GM21529 (cell line): ENCODE data around the gene HLA-DRA.

ENCODE experiments used
- ATAC-seq: cut with Tn5 transposase; IDR thresholded peaks from one replicate; pipeline ENCODE4 v1.9.1; 2021; ENCODE audit not compliant: unreplicated experiment

Gene HLA-DRA

DNA sequence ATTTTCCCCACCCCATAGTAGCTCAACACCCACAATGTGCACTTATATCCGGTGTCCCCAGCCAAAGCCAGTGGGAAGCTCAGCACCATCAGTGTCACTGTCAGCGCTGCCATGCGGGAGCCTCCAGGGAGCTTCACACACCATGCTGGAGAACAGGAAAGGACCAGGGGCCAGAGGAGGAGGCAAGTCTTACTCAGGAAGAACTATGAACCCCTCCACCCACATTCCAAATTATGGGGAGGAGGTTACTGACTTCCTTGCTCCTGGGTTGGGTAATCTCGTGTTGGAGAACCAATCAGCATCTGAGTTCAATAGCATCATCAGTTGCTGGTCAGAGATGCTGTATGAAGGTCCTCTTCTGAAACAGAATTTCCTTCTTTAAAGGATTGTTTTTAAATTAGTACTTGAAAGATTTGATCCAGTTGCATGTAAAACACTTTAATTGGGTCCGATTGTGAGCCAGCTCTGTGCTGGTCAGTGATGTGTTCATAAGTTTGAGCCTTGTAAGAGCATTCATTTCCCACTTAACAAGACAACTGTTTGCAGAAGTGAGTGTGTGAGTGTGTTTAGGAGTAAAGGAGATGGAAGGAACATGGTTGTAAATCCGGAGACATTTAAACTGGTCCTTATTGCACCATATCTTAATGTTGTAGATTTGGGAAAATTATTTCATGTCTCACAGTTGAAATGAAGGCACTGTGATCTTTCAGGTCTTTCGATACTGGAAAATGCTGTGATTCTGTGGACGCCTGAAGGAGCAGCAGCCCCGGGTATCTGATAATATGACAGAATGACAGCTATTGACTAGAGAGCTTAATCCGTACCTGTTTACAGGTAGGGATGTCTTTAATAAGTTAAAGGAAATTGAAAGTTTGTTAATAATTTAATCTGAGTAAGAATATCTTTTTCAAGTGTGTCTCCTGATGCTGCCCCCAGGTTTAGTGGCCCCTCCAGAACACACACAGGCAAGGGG is 34.0 kb downstream of the HLA-DRA start:
- ATAC-seq = peak; percentile 97

DNA sequence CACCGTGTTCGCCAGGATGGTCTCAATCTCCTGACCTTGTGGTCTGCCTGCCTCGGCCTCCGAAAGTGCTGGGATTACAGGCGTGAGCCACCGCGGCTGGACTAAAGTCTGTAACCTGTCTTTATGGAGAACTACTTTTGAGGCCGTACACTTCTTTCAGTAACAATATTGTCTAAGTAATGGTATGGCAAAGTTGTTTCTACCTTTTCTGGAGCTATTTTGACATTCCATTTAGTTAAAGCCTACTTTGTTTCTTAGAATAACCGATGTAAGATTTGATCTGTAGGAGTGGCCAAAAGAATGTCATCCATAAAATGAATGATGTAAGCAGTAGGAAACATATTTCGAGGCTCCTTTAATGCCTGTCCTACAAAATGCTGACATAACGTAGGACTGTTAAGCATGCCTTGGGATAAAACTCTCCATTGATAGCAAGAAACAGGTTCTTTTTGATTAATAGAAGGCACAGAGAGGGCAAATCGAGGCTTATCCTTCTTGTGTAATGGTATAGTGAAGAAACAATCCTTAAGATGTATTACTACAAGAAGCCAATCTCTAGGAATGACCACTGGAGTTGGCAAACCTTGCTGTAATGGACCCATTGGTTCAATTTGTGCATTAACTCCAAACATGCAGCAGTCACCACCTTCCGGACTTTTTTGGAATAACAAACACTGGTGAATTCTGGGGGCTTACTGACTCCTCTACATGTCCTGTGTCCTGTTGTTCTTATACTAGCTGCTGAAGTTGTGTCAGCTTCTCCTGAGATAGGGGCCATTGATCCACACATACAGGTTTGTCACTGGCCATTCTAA is 35.9 kb downstream of the HLA-DRA start:
- no peak for ATAC-seq

DNA sequence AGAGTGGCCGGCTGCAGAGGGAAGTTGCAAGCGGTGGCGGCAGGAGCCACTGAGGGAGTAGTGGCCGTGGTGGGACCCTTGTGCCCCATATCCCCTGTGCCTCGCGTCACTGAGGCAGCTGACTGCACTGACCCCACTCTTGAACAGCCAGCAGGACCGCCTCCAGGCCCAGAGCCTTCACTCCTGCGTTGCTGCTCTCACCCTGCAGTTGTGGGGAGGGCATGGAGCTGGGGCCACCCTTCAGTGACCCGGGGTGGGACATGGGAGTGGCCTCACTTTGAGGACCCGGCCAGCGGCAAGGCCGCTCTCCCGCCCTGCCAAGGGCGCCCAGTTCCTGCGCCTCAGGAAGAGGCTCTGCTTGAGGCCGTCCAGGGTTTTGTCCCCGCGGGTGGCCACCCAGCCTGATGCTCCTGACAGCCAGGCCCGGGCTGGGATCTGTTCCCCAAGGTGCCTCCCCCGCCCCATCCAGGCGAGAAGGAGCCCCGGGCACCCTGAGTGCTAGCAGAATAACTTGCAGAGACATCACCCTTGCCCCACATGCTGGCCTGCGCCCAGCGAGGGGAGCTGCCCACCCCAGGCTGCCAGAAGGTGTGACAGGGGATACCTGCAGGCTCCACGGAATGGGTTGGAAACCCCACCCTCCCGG is 44.4 kb downstream of the HLA-DRA start:
- ATAC-seq = no peak

DNA sequence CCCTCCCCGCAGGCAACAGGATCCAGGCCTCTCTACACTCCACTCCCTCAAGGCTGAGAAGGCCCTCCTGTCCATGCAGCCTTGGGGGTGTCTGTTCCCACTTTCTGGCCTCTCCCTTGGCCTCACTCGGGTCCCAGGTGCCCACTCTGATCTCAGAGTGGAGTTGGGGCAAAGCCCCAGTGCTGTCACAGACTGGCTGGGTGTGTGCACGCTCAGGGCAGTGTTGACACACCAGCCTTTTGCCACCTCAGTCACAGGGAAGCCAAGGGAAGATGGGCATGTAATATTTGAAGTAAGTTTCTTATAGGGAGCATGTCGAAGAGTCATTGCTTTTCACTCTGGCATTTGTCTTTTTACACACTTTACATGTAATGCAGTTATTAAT is 44.9 kb downstream of the HLA-DRA start:
- no peak for ATAC-seq

DNA sequence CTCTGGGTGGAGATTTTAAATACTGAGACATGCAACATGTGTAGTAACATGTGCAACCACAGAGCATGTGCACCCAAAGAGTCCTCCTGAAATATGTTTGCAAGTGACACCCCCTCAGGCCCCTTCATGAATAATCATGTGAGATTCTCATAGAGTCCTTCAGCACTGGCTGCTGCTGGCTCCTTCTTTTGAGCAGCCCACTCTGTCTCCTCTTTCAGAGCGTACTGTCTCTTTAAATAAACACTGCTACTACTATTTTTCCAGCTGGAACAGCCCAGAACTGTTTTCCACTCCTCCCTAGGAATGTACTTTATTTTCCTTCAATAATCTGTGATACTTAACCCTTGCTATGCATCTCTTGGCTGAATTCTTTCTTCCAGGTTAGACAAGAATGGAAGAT is 48.4 kb downstream of the HLA-DRA start:
- no peak for ATAC-seq

DNA sequence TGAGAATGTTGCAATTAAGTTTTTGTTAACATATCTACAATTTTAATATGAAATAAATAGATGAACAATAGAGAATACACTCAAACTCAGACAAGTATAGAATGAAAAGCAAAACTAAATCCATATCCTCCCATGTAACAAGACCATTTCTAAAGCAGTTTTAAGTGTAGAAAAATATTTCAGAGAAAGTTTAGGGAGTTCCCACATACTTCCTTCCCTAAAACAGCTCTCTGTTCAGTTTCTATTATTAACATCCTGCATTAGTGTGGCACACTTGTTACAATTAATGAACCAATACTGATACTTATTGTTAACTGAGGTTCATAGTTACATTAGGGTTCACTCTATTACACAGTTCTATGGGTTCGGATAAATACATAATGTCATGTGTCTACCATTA is 52.0 kb downstream of the HLA-DRA start:
- ATAC-seq = no peak

DNA sequence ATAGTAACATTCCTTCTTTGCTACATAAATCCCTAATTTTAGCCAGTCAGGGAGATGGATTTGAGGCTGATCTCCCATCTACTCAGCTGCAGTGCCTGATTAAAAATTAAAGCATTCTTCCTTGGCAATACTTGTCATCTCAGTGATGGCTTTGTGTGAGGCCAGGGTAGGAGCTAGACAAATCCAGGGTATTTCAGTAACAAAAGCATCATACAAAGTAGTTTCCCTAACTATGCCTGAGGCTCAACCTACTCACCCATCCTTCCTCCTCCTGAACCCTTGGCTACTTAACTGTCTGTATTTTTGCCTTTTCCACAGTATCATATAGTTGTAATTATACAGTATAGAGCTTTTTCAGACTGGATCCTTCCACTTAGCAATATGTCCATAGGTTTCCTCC is 52.7 kb downstream of the HLA-DRA start:
- ATAC-seq = no peak
